GM12878 (cell line): ENCODE data around the gene UXT. TPM values are rescaled to one million over a fixed set of nuclear protein-coding genes. Genes with fewer than 3 reads are reported as not detected.

Source experiments
- ATAC-seq: fragments of 200-7000 bp; cut with Tn5 transposase; 3 replicates; pipeline ENCODE4 v1.9.1; 2020; ENCODE audit warnings: mild to moderate bottlenecking, moderate library complexity
- BruUV-seq: library from RNA; stranded (reverse); fragments of 400-500 nt; replicated peaks from 2 replicates; lab custom pipeline; 2021; lab: Mats Ljungman, UMichigan
- CTCF ChIA-PET: fragments of 300-600 bp; sonication (Branson Sonifier 250); formaldehyde crosslinking; extraction: SDS; loops from one replicate; lab custom pipeline; 2021; ENCODE audit warnings: inconsistent platforms; lab: Yijun Ruan, JAX
- POLR2A ChIA-PET: fragments of 350-600 bp; formaldehyde crosslinking; extraction: SDS; loops from one replicate; lab custom pipeline; 2021; ENCODE audit warnings: inconsistent platforms; lab: Charles Lee
- RAD21 ChIA-PET: fragments of 300-600 bp; sonication (Branson Sonifier 250); formaldehyde crosslinking; loops from one replicate; lab custom pipeline; 2023; ENCODE audit warnings: antibody characterized with exemption; ENCODE audit not compliant: unreplicated experiment; lab: Charles Lee
- SMC1A ChIA-PET: fragments of 300-600 bp; sonication (Branson Sonifier 250); formaldehyde crosslinking; loops from one replicate; lab custom pipeline; 2023; ENCODE audit not compliant: unreplicated experiment, uncharacterized antibody; lab: Charles Lee
- DNase-seq: peaks from one replicate; pipeline ENCODE4 v3.0.0-alpha.2; 2011; ENCODE audit warnings: low read depth, low spot score
- FAIRE-seq: peaks from 3 replicates; lab custom pipeline; 2011; peaks lifted over from hg19 to GRCh38; lab: Jason Lieb, UNC
- H2AFZ ChIP-seq: 2 replicates; pipeline ENCODE4 v1.6.0; 2011; ENCODE audit warnings: low read depth, low read length, control low read depth; ENCODE audit not compliant: control insufficient read depth
- H3K27ac ChIP-seq: 2 replicates; pipeline ENCODE4 v1.5.1; 2011; ENCODE audit warnings: control low read depth; ENCODE audit not compliant: control insufficient read depth, insufficient read depth
- H3K27me3 ChIP-seq, 2 experiments: replicated peaks in 1 of 2; 2 replicates each; pipeline versions ENCODE4 v1.6.0 to v1.6.1; 2011; ENCODE audit warnings: low read length in 1 of 2; ENCODE audit not compliant: control insufficient read depth in 2 of 2, insufficient read depth in 2 of 2
- H3K36me3 ChIP-seq, 2 experiments: 2 replicates each; pipeline ENCODE4 v1.5.1; 2011; ENCODE audit warnings: low read length in 1 of 2; ENCODE audit not compliant: control insufficient read depth in 2 of 2, insufficient read depth in 2 of 2
- H3K4me1 ChIP-seq: 2 replicates; pipeline ENCODE4 v1.6.1; 2011; ENCODE audit warnings: mild to moderate bottlenecking, low read length, moderate library complexity, mixed read lengths; ENCODE audit not compliant: control insufficient read depth, insufficient read depth
- H3K4me2 ChIP-seq: 2 replicates; pipeline ENCODE4 v1.6.0; 2011; ENCODE audit warnings: control low read depth; ENCODE audit not compliant: control insufficient read depth, insufficient read depth
- H3K4me3 ChIP-seq: fragments of 200-600 bp; sonication (generic); 2 replicates; pipeline ENCODE4 v1.5.1; 2016
- H3K79me2 ChIP-seq: 2 replicates; pipeline ENCODE4 v1.6.0; 2011; ENCODE audit warnings: low read length; ENCODE audit not compliant: control insufficient read depth, insufficient read depth
- H3K9ac ChIP-seq: 2 replicates; pipeline ENCODE4 v1.8.0; 2011; ENCODE audit warnings: low read length, control low read depth, mixed read lengths; ENCODE audit not compliant: control insufficient read depth, insufficient read depth
- H3K9me3 ChIP-seq: replicated peaks from 3 replicates; pipeline ENCODE4 v1.5.1; 2011; ENCODE audit warnings: mild to moderate bottlenecking, low read length; ENCODE audit not compliant: control insufficient read depth, insufficient read depth
- H4K20me1 ChIP-seq: 2 replicates; pipeline ENCODE4 v1.6.0; 2011; ENCODE audit not compliant: control insufficient read depth, insufficient read depth
- BHLHE40 ChIP-seq, 2 experiments: fragments of 450-650 bp in 1 of 2; IDR thresholded peaks; 2 replicates each; pipeline ENCODE4 v1.6.1; 2011 to 2017; ENCODE audit warnings: low read depth in 2 of 2, borderline replicate concordance in 1 of 2, improper control_type of control experiment in 1 of 2, low read length in 1 of 2, mild to moderate bottlenecking in 1 of 2
- DPF2 ChIP-seq: fragments of 450-650 bp; IDR thresholded peaks from 2 replicates; pipeline ENCODE4 v1.6.1; 2017; ENCODE audit warnings: mild to moderate bottlenecking
- EZH2 ChIP-seq: IDR thresholded peaks from 2 replicates; pipeline ENCODE4 v1.6.1; 2012; ENCODE audit warnings: low read depth, mild to moderate bottlenecking, control low read depth, inconsistent platforms, low read length, borderline replicate concordance; ENCODE audit not compliant: control insufficient read depth
- FOS ChIP-seq: IDR thresholded peaks from 3 replicates; pipeline ENCODE4 v1.6.1; 2011; ENCODE audit warnings: borderline replicate concordance; ENCODE audit not compliant: insufficient read length; ENCODE audit errors: extremely low read depth
- HDGF ChIP-seq: fragments of 450-650 bp; IDR thresholded peaks from 2 replicates; pipeline ENCODE4 v1.6.1; 2016; ENCODE audit warnings: antibody characterized with exemption
- JUND ChIP-seq: IDR thresholded peaks from 2 replicates; pipeline ENCODE4 v1.6.1; 2012; ENCODE audit warnings: low read depth, mild to moderate bottlenecking, low read length, improper control_type of control experiment, moderate library complexity
- NR2C2 ChIP-seq: IDR thresholded peaks from 2 replicates; pipeline ENCODE4 v1.6.1; 2011; ENCODE audit warnings: borderline replicate concordance, low read depth; ENCODE audit not compliant: control insufficient read depth, insufficient read length
- NRF1 ChIP-seq: conservative IDR thresholded peaks from 2 replicates; pipeline ENCODE4 v1.6.1; 2011; ENCODE audit warnings: mild to moderate bottlenecking, low read depth, low read length, improper control_type of control experiment
- POLR2A ChIP-seq: IDR thresholded peaks from 2 replicates; pipeline ENCODE4 v1.6.1; 2011; ENCODE audit warnings: low read depth, mild to moderate bottlenecking, low read length
- RAD21 ChIP-seq: IDR thresholded peaks from 2 replicates; pipeline ENCODE4 v1.6.1; 2011; ENCODE audit warnings: mild to moderate bottlenecking, low read depth, low read length, moderate library complexity; ENCODE audit not compliant: insufficient read depth
- SIN3A ChIP-seq: IDR thresholded peaks from 2 replicates; pipeline ENCODE4 v1.6.1; 2012; ENCODE audit warnings: low read depth, low read length, improper control_type of control experiment
- SREBF2 ChIP-seq: IDR thresholded peaks from 2 replicates; pipeline ENCODE4 v1.6.1; 2012; ENCODE audit warnings: mild to moderate bottlenecking, low read length
- SUPT20H ChIP-seq: IDR thresholded peaks from 2 replicates; pipeline ENCODE4 v1.6.1; 2011; ENCODE audit warnings: low read depth, mild to moderate bottlenecking, low read length, moderate library complexity, borderline replicate concordance; ENCODE audit not compliant: control insufficient read depth
- TCF3 ChIP-seq: IDR thresholded peaks from 2 replicates; pipeline ENCODE4 v1.6.1; 2012; ENCODE audit warnings: low read depth, mild to moderate bottlenecking, low read length, borderline replicate concordance; ENCODE audit not compliant: insufficient read depth
- WGBS: methylation state at CpG from one replicate; pipeline ENCODE4 v1.1.6; 2016; ENCODE audit warnings: low lambda C conversion rate; ENCODE audit not compliant: insufficient replicate concordance, insufficient coverage; ENCODE audit errors: missing lambda C conversion rate; 5-methylcytosine and 5-hydroxymethylcytosine counted together
- in situ Hi-C: fragments of 300-500 bp; cut with MboI; formaldehyde crosslinking; loops from 9 replicates; pipeline ENCODE4 v1.14.3; 2018; ENCODE audit warnings: mixed read lengths
- intact Hi-C: fragments of 100-400 bp; cut with micrococcal nuclease; formaldehyde crosslinking; loops from one replicate; pipeline ENCODE4 v1.14.2; 2022; ENCODE audit not compliant: unreplicated experiment
- polyA plus RNA-seq, 11 experiments: library from polyadenylated mRNA; depleted of rRNA in 4 of 11; unstranded in 6 of 11; stranded (reverse) in 5 of 11; fragments of >200 nt; fragmentation: Nextera tagmentation in 4 of 11; fragmentation: Illumina TruSeq in 1 of 11; extraction: Ambion mirVana in 4 of 11; extraction: Trizol in 1 of 11; gene quantifications; 1 replicate in 1 of 11; 2 replicates in 10 of 11; pipeline versions ENCODE4 v1.2.1 to v1.2.3, GENCODE V29; 2011 to 2016; ENCODE audit warnings: inconsistent platforms in 2 of 11, missing spikeins in 2 of 11, low read depth in 1 of 11
- total RNA-seq, 4 experiments: library from RNA; depleted of rRNA in 3 of 4; stranded (reverse); fragments of >200 nt in 3 of 4; fragmentation: Illumina TruSeq in 1 of 4; extraction: Trizol in 1 of 4; gene quantifications; 2 replicates each; pipeline versions ENCODE4 v1.2.1 to v1.2.3, GENCODE V29; 2013 to 2021
- TF ChIP-seq, protein P1 (sequence below): fragments of 450-650 bp; IDR thresholded peaks from 2 replicates; pipeline ENCODE4 v1.6.1; 2016; ENCODE audit warnings: mild to moderate bottlenecking
- TF ChIP-seq, protein P2 (sequence below): fragments of 450-650 bp; formaldehyde crosslinking; IDR thresholded peaks from 2 replicates; pipeline ENCODE4 v1.4.0; 2022; ENCODE audit warnings: mild to moderate bottlenecking, moderate library complexity

Gene UXT
- total and polyA plus RNA-seq, 10 of the 15 experiments (the other 5 are each of a cell fraction or from before 2014, with no cell fraction given): 105 to 245 (median 206) TPM

DNA sequence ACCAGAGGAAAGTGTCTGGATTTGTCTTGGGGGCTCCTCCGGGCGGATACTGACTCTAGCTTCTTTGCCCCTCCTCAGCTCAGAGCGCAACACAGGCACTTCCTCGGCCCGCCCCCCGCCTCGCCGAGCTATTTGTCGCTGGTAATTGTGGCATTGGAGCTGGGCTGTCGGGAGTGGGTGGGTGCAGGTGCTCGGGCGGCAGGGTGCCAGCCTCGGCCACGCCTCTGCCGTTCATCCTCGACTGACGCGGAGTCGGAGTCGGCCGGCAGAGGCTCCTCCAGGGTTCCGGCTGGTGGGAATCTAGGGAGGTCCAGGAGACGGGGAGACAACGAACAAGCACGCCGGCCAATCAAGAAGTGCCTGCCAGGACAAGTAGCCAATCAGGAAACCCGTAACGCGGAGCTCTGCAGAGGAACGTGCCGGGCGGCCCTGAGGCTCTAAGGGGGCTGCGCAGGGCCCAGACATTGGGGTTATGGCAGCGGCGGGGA lies 35.4 kb downstream of the UXT start:
- Histone ChIP-seq H4K20me1 (no peaks in the 10 kb centered on the region), H3K79me2 (no peaks in the 10 kb centered on the region), H3K27ac (no peak overlapping the region), H3K4me1 (peaks cover 4% of the 10 kb centered on the region; the same call in 1 of the 2 replicates), H3K4me2 (no peak overlapping the region)
- FAIRE-seq: no peak
- SMC1A ChIA-PET: interaction anchor here (1.0 to 1.3 kb wide), 2 partner anchors 19 to 126 kb away, joined by 3 read pairs; no protein-coding TSS in a partner anchor
- in situ Hi-C loops: no loop called here
- TF ChIP-seq SREBF2 (no peak), FOS (peak; percentile 3), POLR2A (no peak), RAD21 (no peak), SUPT20H (no peak), EZH2 (no peak), HDGF (no peak), SIN3A (no peak), BHLHE40 (IDR thresholded peaks at IDR 0.05; ENCODE audit: borderline replicate concordance in 1 of 2, low read depth in 2 of 2, low read length in 1 of 2) (peak in 1 of 2 experiments; percentile 58; a peak in 2 of 4 replicates), DPF2 (no peak), NRF1 (no peak), JUND (no peak), NR2C2 (no peak), TCF3 (no peak)
- TF ChIP-seq, protein P1, sequence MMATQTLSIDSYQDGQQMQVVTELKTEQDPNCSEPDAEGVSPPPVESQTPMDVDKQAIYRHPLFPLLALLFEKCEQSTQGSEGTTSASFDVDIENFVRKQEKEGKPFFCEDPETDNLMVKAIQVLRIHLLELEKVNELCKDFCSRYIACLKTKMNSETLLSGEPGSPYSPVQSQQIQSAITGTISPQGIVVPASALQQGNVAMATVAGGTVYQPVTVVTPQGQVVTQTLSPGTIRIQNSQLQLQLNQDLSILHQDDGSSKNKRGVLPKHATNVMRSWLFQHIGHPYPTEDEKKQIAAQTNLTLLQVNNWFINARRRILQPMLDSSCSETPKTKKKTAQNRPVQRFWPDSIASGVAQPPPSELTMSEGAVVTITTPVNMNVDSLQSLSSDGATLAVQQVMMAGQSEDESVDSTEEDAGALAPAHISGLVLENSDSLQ: peak; percentile 52
- TF ChIP-seq, protein P2, sequence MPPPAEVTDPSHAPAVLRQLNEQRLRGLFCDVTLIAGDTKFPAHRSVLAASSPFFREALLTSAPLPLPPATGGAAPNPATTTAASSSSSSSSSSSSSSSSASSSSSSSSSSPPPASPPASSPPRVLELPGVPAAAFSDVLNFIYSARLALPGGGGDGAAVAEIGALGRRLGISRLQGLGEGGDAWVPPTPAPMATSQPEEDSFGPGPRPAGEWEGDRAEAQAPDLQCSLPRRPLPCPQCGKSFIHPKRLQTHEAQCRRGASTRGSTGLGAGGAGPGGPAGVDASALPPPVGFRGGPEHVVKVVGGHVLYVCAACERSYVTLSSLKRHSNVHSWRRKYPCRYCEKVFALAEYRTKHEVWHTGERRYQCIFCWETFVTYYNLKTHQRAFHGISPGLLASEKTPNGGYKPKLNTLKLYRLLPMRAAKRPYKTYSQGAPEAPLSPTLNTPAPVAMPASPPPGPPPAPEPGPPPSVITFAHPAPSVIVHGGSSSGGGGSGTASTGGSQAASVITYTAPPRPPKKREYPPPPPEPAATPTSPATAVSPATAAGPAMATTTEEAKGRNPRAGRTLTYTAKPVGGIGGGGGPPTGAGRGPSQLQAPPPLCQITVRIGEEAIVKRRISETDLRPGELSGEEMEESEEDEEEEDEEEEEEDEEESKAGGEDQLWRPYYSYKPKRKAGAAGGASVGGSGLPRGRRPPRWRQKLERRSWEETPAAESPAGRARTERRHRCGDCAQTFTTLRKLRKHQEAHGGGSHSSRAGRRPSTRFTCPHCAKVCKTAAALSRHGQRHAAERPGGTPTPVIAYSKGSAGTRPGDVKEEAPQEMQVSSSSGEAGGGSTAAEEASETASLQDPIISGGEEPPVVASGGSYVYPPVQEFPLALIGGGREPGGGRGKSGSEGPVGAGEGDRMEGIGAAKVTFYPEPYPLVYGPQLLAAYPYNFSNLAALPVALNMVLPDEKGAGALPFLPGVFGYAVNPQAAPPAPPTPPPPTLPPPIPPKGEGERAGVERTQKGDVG (CRISPR knock-in tag): no peak
- TF ChIP-seq, all 136 proteins: peak for 3
- no peaks in the 10 kb centered on the region; a peak in 1 of 4 replicates for H3K36me3 ChIP-seq
- H3K9ac ChIP-seq: no peak overlapping the region
- ATAC-seq: 0 out of 3 replicates have a peak, but pooled peaks have one; percentile 8
- H3K4me3 ChIP-seq: no peak overlapping the region; the same call in 1 of the 2 replicates
- no peaks in the 10 kb centered on the region; the same call in 2 of the 3 replicates for H3K9me3 ChIP-seq
- no peaks in the 10 kb centered on the region for H3K27me3 ChIP-seq
- no peak for DNase-seq
- intact Hi-C loops: no loop called here
- ChIA-PET CTCF (no interaction called here), RAD21 (no interaction called here), POLR2A (no interaction called here)
- H2AFZ ChIP-seq: no peak overlapping the region; the same call in 1 of the 2 replicates
- no TSS peak for BruUV-seq
- WGBS: 29% methylated on average over 33 of the region's 35 CpGs
